K562 (cell line): Measurements from ENCODE around the gene SF3A2. TPM values are rescaled to one million over a fixed set of nuclear protein-coding genes. Genes with fewer than 3 reads are reported as not detected.

Experiments
- ARID1B ChIP-seq: fragments of 450-650 bp; IDR thresholded peaks from 2 replicates; pipeline ENCODE4 v1.6.1; 2016; ENCODE audit warnings: antibody characterized with exemption, mild to moderate bottlenecking, inconsistent platforms
- BRD4 ChIP-seq: fragments of 200-600 bp; sonication (generic); IDR thresholded peaks from 2 replicates; pipeline ENCODE4 v1.6.1; 2017; ENCODE audit warnings: inconsistent platforms
- CCNT2 ChIP-seq: IDR thresholded peaks from 2 replicates; pipeline ENCODE4 v1.6.1; 2011; ENCODE audit warnings: borderline replicate concordance, low read depth, mild to moderate bottlenecking, moderate library complexity, mixed read lengths, low read length; ENCODE audit not compliant: insufficient read length; ENCODE audit errors: extremely low read depth
- CREB1 ChIP-seq, 2 experiments: sonication (generic) in 1 of 2; formaldehyde crosslinking in 1 of 2; IDR thresholded peaks; 2 replicates each; pipeline versions ENCODE4 v1.6.1 to v1.8.0; 2012 to 2022; ENCODE audit warnings: inconsistent platforms in 1 of 2, mild to moderate bottlenecking in 1 of 2, missing genetic modification reagents in 1 of 2, moderate library complexity in 1 of 2
- NCOA1 ChIP-seq: fragments of 450-650 bp; IDR thresholded peaks from 2 replicates; pipeline ENCODE4 v1.6.1; 2016; ENCODE audit warnings: low read depth
- NONO ChIP-seq, 2 experiments: fragments of 200-400 bp in 1 of 2; fragments of 450-650 bp in 1 of 2; formaldehyde crosslinking in 1 of 2; IDR thresholded peaks; 2 replicates each; pipeline ENCODE4 v1.6.1; 2017; ENCODE audit warnings: low read depth in 2 of 2, mild to moderate bottlenecking in 2 of 2, moderate library complexity in 2 of 2, low read length in 1 of 2
- PATZ1 ChIP-seq: fragments of 250-450 bp; sonication (Bioruptor Pico); IDR thresholded peaks from 2 replicates; pipeline ENCODE4 v1.5.0; 2020; ENCODE audit warnings: mild to moderate bottlenecking, borderline replicate concordance
- POLR2H ChIP-seq: IDR thresholded peaks from 2 replicates; pipeline ENCODE4 v1.6.1; 2016; ENCODE audit warnings: missing genetic modification characterization, low read depth, mild to moderate bottlenecking, control low read depth, missing compliant biosample characterization, moderate library complexity
- SIX5 ChIP-seq, 2 experiments: IDR thresholded peaks; 2 replicates each; pipeline ENCODE4 v1.6.1; 2011; ENCODE audit warnings: low read length in 2 of 2, borderline replicate concordance in 1 of 2, low read depth in 1 of 2, mild to moderate bottlenecking in 1 of 2, moderate library complexity in 1 of 2; ENCODE audit not compliant: insufficient read depth in 1 of 2
- TCFL5 ChIP-seq: fragments of 250-450 bp; sonication (Bioruptor Pico); conservative IDR thresholded peaks from 2 replicates; pipeline ENCODE4 v1.6.1; 2021; ENCODE audit warnings: mild to moderate bottlenecking, moderate library complexity, matching md5 sums
- TEAD2 ChIP-seq: fragments of 450-650 bp; IDR thresholded peaks from 2 replicates; pipeline ENCODE4 v1.6.1; 2016; ENCODE audit warnings: missing genetic modification characterization, control low read depth, missing compliant biosample characterization
- THAP7 ChIP-seq: fragments of 250-450 bp; sonication (Bioruptor Pico); IDR thresholded peaks from 2 replicates; pipeline ENCODE4 v1.5.0; 2021
- USF1 ChIP-seq: sonication (generic); formaldehyde crosslinking; IDR thresholded peaks from 2 replicates; pipeline ENCODE4 v1.9.0; 2022; ENCODE audit warnings: mild to moderate bottlenecking, missing genetic modification reagents
- ZBTB49 ChIP-seq: sonication (generic); formaldehyde crosslinking; IDR thresholded peaks from 2 replicates; pipeline ENCODE4 v1.8.0; 2022; ENCODE audit warnings: missing genetic modification reagents, mild to moderate bottlenecking, borderline replicate concordance
- ZNF146 ChIP-seq: IDR thresholded peaks from one replicate; pipeline ENCODE4 v1.6.1; 2018; ENCODE audit warnings: missing compliant biosample characterization; ENCODE audit not compliant: unreplicated experiment
- ZNF3 ChIP-seq: fragments of 250-450 bp; sonication (Bioruptor Pico); IDR thresholded peaks from 2 replicates; pipeline ENCODE4 v1.5.0; 2021; ENCODE audit warnings: mild to moderate bottlenecking, moderate library complexity
- ZNF766 ChIP-seq: fragments of 200-800 bp; sonication (Bioruptor generic); conservative IDR thresholded peaks from 2 replicates; pipeline ENCODE4 v1.6.1; 2016; ENCODE audit warnings: missing genetic modification characterization, missing compliant biosample characterization
- polyA plus RNA-seq, 8 experiments: library from polyadenylated mRNA; depleted of rRNA in 4 of 8; stranded (reverse) in 5 of 8; unstranded in 3 of 8; fragments of >200 nt; fragmentation: Nextera tagmentation in 2 of 8; fragmentation: Illumina TruSeq in 1 of 8; extraction: Ambion mirVana in 2 of 8; extraction: Trizol in 1 of 8; gene quantifications; 2 replicates each; pipeline versions ENCODE4 v1.2.1 to v1.2.3, GENCODE V29; 2011 to 2014; ENCODE audit warnings: inconsistent platforms in 1 of 8, missing spikeins in 1 of 8
- total RNA-seq, 7 experiments: library from RNA; depleted of rRNA in 6 of 7; stranded (reverse); fragments of >200 nt in 6 of 7; fragmentation: Illumina TruSeq in 2 of 7; extraction: Trizol in 2 of 7; gene quantifications; 2 replicates each; pipeline versions ENCODE4 v1.2.1 to v1.2.3, GENCODE V29; 2011 to 2021; ENCODE audit warnings: low replicate concordance in 1 of 7

Gene SF3A2
- total and polyA plus RNA-seq, 9 of the 15 experiments (the other 6 are each of a cell fraction or from before 2014, with no cell fraction given): 0.17 to 194 (median 22.8) TPM

GRCh38 chr19:2269244-2270156 lies 32.9 kb downstream of the SF3A2 start (continued):
- TF ChIP-seq SIX5 (IDR thresholded peaks at IDR 0.05; ENCODE audit: borderline replicate concordance in 1 of 2, insufficient read depth in 1 of 2, low read depth in 1 of 2, low read length in 2 of 2) (no peak), BRD4 (peak; percentile 68; the same call in 1 of the 2 replicates), PATZ1 (CRISPR knock-in tag) (no peak), ARID1B (peak; percentile 41; the same call in 1 of the 2 replicates), TEAD2 (tag) (no peak), NCOA1 (no peak), ZNF146 (CRISPR knock-in tag) (no peak), ZNF3 (CRISPR knock-in tag) (no peak), CCNT2 (peak; percentile 81), POLR2H (tag) (peak; percentile 98), CREB1 (IDR thresholded peaks at IDR 0.05) (peak; percentile 81), CREB1 (CRISPR knock-in tag; IDR thresholded peaks at IDR 0.05) (peak; percentile 82), NONO (IDR thresholded peaks at IDR 0.05; ENCODE audit: low read depth in 2 of 2, low read length in 1 of 2) (peak; percentile 66 to 94; a peak in 3 of 4 replicates), USF1 (CRISPR knock-in tag) (peak; percentile 51), THAP7 (CRISPR knock-in tag) (peak; percentile 69; the same call in 1 of the 2 replicates), TCFL5 (CRISPR knock-in tag) (no peak), ZNF766 (peak; percentile 96), ZBTB49 (CRISPR knock-in tag) (no peak)
